Posterior vena cava (tissue), 2 donors: ENCODE measurements around the gene FAM185A. TPM values are rescaled to one million over a fixed set of nuclear protein-coding genes. Genes with fewer than 3 reads are reported as not detected.

Experiments used
- DNase-seq: peaks from one replicate; pipeline ENCODE4 v3.0.0-alpha.2; 2020; ENCODE audit warnings: low spot score
- intact Hi-C, 2 donors: fragments of 100-400 bp; cut with DNase I; formaldehyde crosslinking; loops; one replicate each; pipeline versions ENCODE4 v1.14.1 to v1.14.2; 2022 to 2023
- total RNA-seq, 2 donors: library from RNA; stranded (reverse); fragmentation: NEBNext Ultra II Directional; extraction: Animal tissue kit (Norgen Biotek cat#: 25700); gene quantifications; one replicate each; pipeline ENCODE4 v1.2.1, GENCODE V29; 2021
- donor health status: DM: yes; HTN: yes; CAD: no.
- donor health status: DM: yes; HTN: yes; CAD: no.

The FAM185A gene
- total RNA-seq, 2 donors from 2014 or later: 5.2 to 8.0 TPM

GRCh38 chr7:102856036-102856435 lies 107.2 kb downstream of the FAM185A start:
- intact Hi-C loops: no loop called here
- no peak for DNase-seq

Other genes with a start within 250 kb of the FAM185A start
- gene RASA4B, start 231.2 kb upstream of the FAM185A start, total RNA-seq: 10 to 100 TPM; 12.1 to 17.6 TPM
- gene UPK3BL2, start 205.3 kb upstream of the FAM185A start, total RNA-seq: 10 to 100 TPM in 1 of 2 donors, 1 to 10 TPM in 1; 9.8 to 13.7 TPM
- not detected for gene SPDYE2, start 197.8 kb upstream of the FAM185A start, total RNA-seq
- gene POLR2J3, start 176.4 kb upstream of the FAM185A start, total RNA-seq: 10 to 100 TPM; 21.9 to 32.0 TPM
- gene RASA4, start 132.2 kb upstream of the FAM185A start, total RNA-seq: 10 to 100 TPM; 47.1 to 47.9 TPM
- gene UPK3BL1, start 106.2 kb upstream of the FAM185A start, total RNA-seq: 1 to 10 TPM; 6.5 to 9.0 TPM
- not detected for gene SPDYE2B, start 98.7 kb upstream of the FAM185A start, total RNA-seq
- gene POLR2J2, start 77.3 kb upstream of the FAM185A start, total RNA-seq: 1 to 10 TPM; 5.2 to 7.5 TPM
- gene LRRC17, start 164.0 kb downstream of the FAM185A start, total RNA-seq: 10 to 100 TPM in 1 of 2 donors, 1 to 10 TPM in 1; 1.4 to 11.1 TPM